HCT116 (cell line): ENCODE data around the gene TMEM51. TPM values are rescaled to one million over a fixed set of nuclear protein-coding genes. Genes with fewer than 3 reads are reported as not detected.

ENCODE experiments used
- ATAC-seq: fragments of 200-7000 bp; cut with Tn5 transposase; 2 replicates; pipeline ENCODE4 v1.9.1; 2020; ENCODE audit warnings: mild to moderate bottlenecking, moderate library complexity
- BruUV-seq: library from RNA; stranded (reverse); fragments of 400-500 nt; replicated peaks from 2 replicates; lab custom pipeline; 2021; lab: Mats Ljungman, UMichigan
- CTCF ChIA-PET: fragments of 300-600 bp; sonication (Branson Sonifier 250); formaldehyde crosslinking; loops from one replicate; lab custom pipeline; 2021; ENCODE audit warnings: antibody characterized with exemption; lab: Charles Lee
- POLR2A ChIA-PET: fragments of 300-600, 350-600 bp; sonication (Branson Sonifier 250); formaldehyde crosslinking; loops from one replicate; lab custom pipeline; 2021; ENCODE audit warnings: antibody characterized with exemption; lab: Charles Lee
- RAD21 ChIA-PET, 2 experiments: fragments of 300-600 bp; sonication (Branson Sonifier 250); formaldehyde crosslinking; loops; one replicate each; lab custom pipeline; 2023; ENCODE audit warnings: low total read pairs in 2 of 2; ENCODE audit not compliant: uncharacterized antibody in 2 of 2, unreplicated experiment in 2 of 2, low non-redundant PET in 1 of 2; lab: Charles Lee
- DNase-seq: peaks from one replicate; pipeline ENCODE4 v3.0.0-alpha.2; 2010; ENCODE audit warnings: low read depth, low spot score
- H2AFZ ChIP-seq: fragments of 200-600 bp; shearing (Covaris generic), sonication (generic); 2 replicates; pipeline ENCODE4 v1.6.1; 2017; ENCODE audit warnings: low read depth, mixed run types, mixed read lengths, antibody characterized with exemption, low read length; ENCODE audit not compliant: poor library complexity, severe bottlenecking
- H3K27ac ChIP-seq: 2 replicates; pipeline ENCODE4 v1.5.1; 2012; ENCODE audit warnings: low read depth, low read length
- H3K27me3 ChIP-seq: fragments of 200-600 bp; sonication (generic); 2 replicates; pipeline ENCODE4 v1.6.1; 2016; ENCODE audit warnings: mixed run types, low read length, mixed read lengths; ENCODE audit not compliant: insufficient read depth
- H3K36me3 ChIP-seq, 2 experiments: fragments of 200-500 bp in 1 of 2; fragments of 200-600 bp in 1 of 2; sonication (Bioruptor generic) in 1 of 2; sonication (generic) in 1 of 2; 2 replicates each; pipeline versions ENCODE4 v1.5.1 to v1.6.1; 2014 to 2016; ENCODE audit warnings: low read length in 2 of 2, inconsistent platforms in 1 of 2, mixed read lengths in 1 of 2, mixed run types in 1 of 2; ENCODE audit not compliant: insufficient read depth in 2 of 2, control insufficient read depth in 1 of 2
- H3K4me1 ChIP-seq, 2 experiments: fragments of 200-600 bp in 1 of 2; sonication (generic) in 1 of 2; 2 replicates each; pipeline versions ENCODE4 v1.5.1 to v1.6.1; 2012 to 2017; ENCODE audit warnings: low read length in 2 of 2, inconsistent platforms in 1 of 2, mild to moderate bottlenecking in 1 of 2, mixed read lengths in 1 of 2, mixed run types in 1 of 2, moderate library complexity in 1 of 2; ENCODE audit not compliant: insufficient read depth in 2 of 2, control insufficient read depth in 1 of 2
- H3K4me2 ChIP-seq: fragments of 200-600 bp; sonication (generic); 2 replicates; pipeline ENCODE4 v1.6.1; 2017; ENCODE audit warnings: mixed run types, low read length, mixed read lengths
- H3K4me3 ChIP-seq, 2 experiments: fragments of 200-600 bp in 1 of 2; sonication (generic) in 1 of 2; replicated peaks in 1 of 2; 2 replicates each; pipeline ENCODE4 v1.5.1; 2011 to 2016; ENCODE audit warnings: low read length in 2 of 2, control low read depth in 1 of 2, low read depth in 1 of 2, mild to moderate bottlenecking in 1 of 2, mixed read lengths in 1 of 2, mixed run types in 1 of 2
- H3K79me2 ChIP-seq: fragments of 200-600 bp; sonication (generic); 2 replicates; pipeline ENCODE4 v1.6.1; 2017; ENCODE audit warnings: mild to moderate bottlenecking, mixed run types, low read length, moderate library complexity, mixed read lengths; ENCODE audit not compliant: insufficient read depth
- H3K9ac ChIP-seq: fragments of 200-600 bp; sonication (generic); 2 replicates; pipeline ENCODE4 v1.6.1; 2016; ENCODE audit warnings: low read length, mixed read lengths
- H3K9me2 ChIP-seq: fragments of 200-600 bp; sonication (generic), shearing (Covaris generic); 2 replicates; pipeline ENCODE4 v1.6.1; 2017; ENCODE audit warnings: mixed run types, mild to moderate bottlenecking, moderate library complexity; ENCODE audit not compliant: insufficient read depth
- H3K9me3 ChIP-seq, 2 experiments: fragments of 200-500 bp in 1 of 2; fragments of 200-600 bp in 1 of 2; sonication (Bioruptor generic) in 1 of 2; sonication (generic) in 1 of 2; 2 replicates each; pipeline ENCODE4 v1.6.1; 2014 to 2017; ENCODE audit warnings: low read length in 2 of 2, mixed read lengths in 2 of 2, inconsistent platforms in 1 of 2, low read depth in 1 of 2, mild to moderate bottlenecking in 1 of 2, mixed run types in 1 of 2, moderate library complexity in 1 of 2; ENCODE audit not compliant: control insufficient read depth in 1 of 2, insufficient read depth in 1 of 2
- H4K20me1 ChIP-seq: fragments of 200-600 bp; sonication (generic), shearing (Covaris generic); 2 replicates; pipeline ENCODE4 v1.6.1; 2017; ENCODE audit warnings: mixed run types, mild to moderate bottlenecking, moderate library complexity; ENCODE audit not compliant: insufficient read depth
- CEBPB ChIP-seq: IDR thresholded peaks from 2 replicates; pipeline ENCODE4 v1.6.1; 2012; ENCODE audit warnings: low read depth
- ELF1 ChIP-seq: IDR thresholded peaks from 2 replicates; pipeline ENCODE4 v1.6.1; 2012; ENCODE audit warnings: low read depth, borderline replicate concordance
- EZH2phosphoT487 ChIP-seq: fragments of 200-600 bp; IDR thresholded peaks from 2 replicates; pipeline ENCODE4 v1.6.1; 2018; ENCODE audit warnings: antibody characterized with exemption, borderline replicate concordance
- FOSL1 ChIP-seq: IDR thresholded peaks from 2 replicates; pipeline ENCODE4 v1.6.1; 2012; ENCODE audit warnings: low read depth
- JUND ChIP-seq: IDR thresholded peaks from 2 replicates; pipeline ENCODE4 v1.6.1; 2012
- MAX ChIP-seq: IDR thresholded peaks from 2 replicates; pipeline ENCODE4 v1.6.1; 2012
- POLR2A ChIP-seq: IDR thresholded peaks from 2 replicates; pipeline ENCODE4 v1.7.0; 2011; ENCODE audit warnings: borderline replicate concordance; ENCODE audit not compliant: insufficient read depth, insufficient read length; ENCODE audit errors: extremely low read depth
- POLR2AphosphoS5 ChIP-seq: IDR thresholded peaks from 2 replicates; pipeline ENCODE4 v1.6.1; 2011; ENCODE audit warnings: mild to moderate bottlenecking, low read depth, low read length, moderate library complexity
- SP1 ChIP-seq: IDR thresholded peaks from 2 replicates; pipeline ENCODE4 v1.6.1; 2012; ENCODE audit warnings: low read depth
- ZBTB33 ChIP-seq: IDR thresholded peaks from 2 replicates; pipeline ENCODE4 v1.6.1; 2011; ENCODE audit warnings: mild to moderate bottlenecking, low read length, moderate library complexity; ENCODE audit not compliant: insufficient replicate concordance; ENCODE audit errors: extremely low read depth
- intact Hi-C: fragments of 100-400 bp; cut with micrococcal nuclease; formaldehyde crosslinking; loops from 2 replicates; pipeline ENCODE4 v1.10.0; 2022
- total RNA-seq: library from RNA; stranded (reverse); gene quantifications from one replicate; pipeline ENCODE4 v1.2.1, GENCODE V29; 2021; ENCODE audit not compliant: unreplicated experiment
- TF ChIP-seq, protein P1 (sequence below), 3 experiments: fragments of 200-600 bp in 1 of 3; sonication (generic) in 1 of 3; IDR thresholded peaks in 2 of 3; conservative IDR thresholded peaks in 1 of 3; 2 replicates each; pipeline ENCODE4 v1.5.1; 2012 to 2017; ENCODE audit warnings: low read depth in 2 of 3, low read length in 2 of 3, antibody characterized with exemption in 1 of 3, borderline replicate concordance in 1 of 3, control low read depth in 1 of 3, mild to moderate bottlenecking in 1 of 3, mixed read lengths in 1 of 3, mixed run types in 1 of 3, moderate library complexity in 1 of 3; ENCODE audit not compliant: insufficient read depth in 1 of 3
- TF ChIP-seq, protein P2 (sequence below): IDR thresholded peaks from 2 replicates; pipeline ENCODE4 v1.6.1; 2012; ENCODE audit warnings: low read depth

TMEM51 gene
- total RNA-seq, 1 experiment from 2014 or later: 16.6 TPM

DNA sequence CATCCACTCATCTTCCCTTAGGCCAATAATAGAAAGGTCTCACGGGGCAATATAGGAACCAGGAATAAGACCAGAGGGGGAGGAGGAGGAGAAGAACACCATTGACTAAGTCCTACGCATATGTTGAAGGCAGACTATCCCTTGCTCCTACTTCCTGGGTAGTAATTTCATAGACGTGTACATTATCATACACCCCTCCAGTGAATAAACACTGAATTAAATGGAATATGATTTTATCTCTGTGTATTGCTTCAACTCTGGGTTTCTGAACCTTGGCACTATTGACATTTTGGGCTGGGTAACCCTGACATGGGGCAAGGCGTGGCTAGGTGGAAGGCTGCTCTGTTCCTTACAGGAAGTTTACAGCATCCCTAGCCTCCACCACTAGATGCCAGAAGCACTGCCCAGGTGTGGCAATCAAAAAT is 76.2 kb downstream of the TMEM51 start:
- TF ChIP-seq POLR2AphosphoS5 (no peak), SP1 (no peak), JUND (no peak), ELF1 (no peak), POLR2A (no peak)
- H3K4me1 ChIP-seq: peaks cover 0 to 14% of the 10 kb centered on the region in 2 experiments; a peak in 2 of 4 replicates
- ChIA-PET RAD21 (no interaction called here), CTCF (no interaction called here), POLR2A (no interaction called here)
- H3K9me3 ChIP-seq: no peaks in the 10 kb centered on the region
- no peak overlapping the region for H3K4me2 ChIP-seq
- no peaks in the 10 kb centered on the region for H3K36me3 ChIP-seq
- H3K9me2 ChIP-seq: no peaks in the 10 kb centered on the region
- no peaks in the 10 kb centered on the region for H3K79me2 ChIP-seq
- intact Hi-C loops: no loop called here
- H3K27ac ChIP-seq: no peak overlapping the region
- H3K9ac ChIP-seq: no peak overlapping the region
- H3K27me3 ChIP-seq: no peaks in the 10 kb centered on the region
- no peak overlapping the region for H2AFZ ChIP-seq
- no peak overlapping the region for H3K4me3 ChIP-seq
- no peak for DNase-seq
- peak; percentile 62; the same call in 1 of the 2 replicates for ATAC-seq
- no peaks in the 10 kb centered on the region for H4K20me1 ChIP-seq
- no TSS peak for BruUV-seq

DNA sequence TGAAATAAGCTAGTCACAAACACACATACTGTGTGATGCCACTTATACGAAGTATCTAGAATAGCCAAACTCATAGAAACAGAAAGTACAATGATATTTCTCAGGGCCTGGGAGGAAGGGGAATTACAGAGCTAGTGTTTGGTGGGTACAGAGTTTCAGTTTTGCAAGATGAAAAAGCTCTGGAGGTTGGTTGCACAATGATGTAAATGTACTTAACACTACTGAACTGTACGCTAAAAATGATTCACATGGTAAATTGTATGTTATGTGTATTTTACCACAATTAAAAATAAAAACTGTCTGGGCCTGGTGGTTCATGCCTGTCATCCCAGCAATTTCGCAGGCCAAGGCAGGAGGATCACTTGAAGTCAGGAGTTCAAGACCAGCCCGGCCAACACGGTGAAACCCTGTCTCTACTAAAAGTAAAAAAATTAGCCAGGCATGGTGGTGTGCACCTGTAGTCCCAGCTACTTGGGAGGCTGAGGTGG is 78.2 kb downstream of the TMEM51 start:
- POLR2A ChIA-PET: no interaction called here
- no peaks in the 10 kb centered on the region for H3K9me2 ChIP-seq
- no peak overlapping the region for H3K9ac ChIP-seq
- intact Hi-C loops: no loop called here
- no peak overlapping the region for H3K27ac ChIP-seq
- H2AFZ ChIP-seq: no peak overlapping the region
- H3K27me3 ChIP-seq: no peaks in the 10 kb centered on the region
- H3K36me3 ChIP-seq: no peaks in the 10 kb centered on the region
- no peaks in the 10 kb centered on the region for H4K20me1 ChIP-seq
- RAD21 ChIA-PET: no interaction called here
- no TSS peak for BruUV-seq
- H3K4me2 ChIP-seq: no peak overlapping the region
- H3K4me1 ChIP-seq: peaks cover 0 to 23% of the 10 kb centered on the region in 2 experiments; a peak in 2 of 4 replicates
- no peak overlapping the region for H3K4me3 ChIP-seq
- H3K9me3 ChIP-seq: no peaks in the 10 kb centered on the region
- H3K79me2 ChIP-seq: no peaks in the 10 kb centered on the region
- no peak for ATAC-seq
- CTCF ChIA-PET: interaction anchor here (0.5 kb wide), 1 partner anchor 48 kb away, joined by 3 read pairs; no protein-coding TSS in a partner anchor
- no peak for DNase-seq
- TF ChIP-seq, protein P1, sequence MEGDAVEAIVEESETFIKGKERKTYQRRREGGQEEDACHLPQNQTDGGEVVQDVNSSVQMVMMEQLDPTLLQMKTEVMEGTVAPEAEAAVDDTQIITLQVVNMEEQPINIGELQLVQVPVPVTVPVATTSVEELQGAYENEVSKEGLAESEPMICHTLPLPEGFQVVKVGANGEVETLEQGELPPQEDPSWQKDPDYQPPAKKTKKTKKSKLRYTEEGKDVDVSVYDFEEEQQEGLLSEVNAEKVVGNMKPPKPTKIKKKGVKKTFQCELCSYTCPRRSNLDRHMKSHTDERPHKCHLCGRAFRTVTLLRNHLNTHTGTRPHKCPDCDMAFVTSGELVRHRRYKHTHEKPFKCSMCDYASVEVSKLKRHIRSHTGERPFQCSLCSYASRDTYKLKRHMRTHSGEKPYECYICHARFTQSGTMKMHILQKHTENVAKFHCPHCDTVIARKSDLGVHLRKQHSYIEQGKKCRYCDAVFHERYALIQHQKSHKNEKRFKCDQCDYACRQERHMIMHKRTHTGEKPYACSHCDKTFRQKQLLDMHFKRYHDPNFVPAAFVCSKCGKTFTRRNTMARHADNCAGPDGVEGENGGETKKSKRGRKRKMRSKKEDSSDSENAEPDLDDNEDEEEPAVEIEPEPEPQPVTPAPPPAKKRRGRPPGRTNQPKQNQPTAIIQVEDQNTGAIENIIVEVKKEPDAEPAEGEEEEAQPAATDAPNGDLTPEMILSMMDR (IDR thresholded peaks at IDR 0.05 in 2 of 3, conservative IDR thresholded peaks at IDR 0.05 in 1 of 3; ENCODE audit: borderline replicate concordance in 1 of 3, insufficient read depth in 1 of 3, low read depth in 2 of 3, low read length in 2 of 3): no peak
- TF ChIP-seq EZH2phosphoT487: no peak
- TF ChIP-seq, protein P2, sequence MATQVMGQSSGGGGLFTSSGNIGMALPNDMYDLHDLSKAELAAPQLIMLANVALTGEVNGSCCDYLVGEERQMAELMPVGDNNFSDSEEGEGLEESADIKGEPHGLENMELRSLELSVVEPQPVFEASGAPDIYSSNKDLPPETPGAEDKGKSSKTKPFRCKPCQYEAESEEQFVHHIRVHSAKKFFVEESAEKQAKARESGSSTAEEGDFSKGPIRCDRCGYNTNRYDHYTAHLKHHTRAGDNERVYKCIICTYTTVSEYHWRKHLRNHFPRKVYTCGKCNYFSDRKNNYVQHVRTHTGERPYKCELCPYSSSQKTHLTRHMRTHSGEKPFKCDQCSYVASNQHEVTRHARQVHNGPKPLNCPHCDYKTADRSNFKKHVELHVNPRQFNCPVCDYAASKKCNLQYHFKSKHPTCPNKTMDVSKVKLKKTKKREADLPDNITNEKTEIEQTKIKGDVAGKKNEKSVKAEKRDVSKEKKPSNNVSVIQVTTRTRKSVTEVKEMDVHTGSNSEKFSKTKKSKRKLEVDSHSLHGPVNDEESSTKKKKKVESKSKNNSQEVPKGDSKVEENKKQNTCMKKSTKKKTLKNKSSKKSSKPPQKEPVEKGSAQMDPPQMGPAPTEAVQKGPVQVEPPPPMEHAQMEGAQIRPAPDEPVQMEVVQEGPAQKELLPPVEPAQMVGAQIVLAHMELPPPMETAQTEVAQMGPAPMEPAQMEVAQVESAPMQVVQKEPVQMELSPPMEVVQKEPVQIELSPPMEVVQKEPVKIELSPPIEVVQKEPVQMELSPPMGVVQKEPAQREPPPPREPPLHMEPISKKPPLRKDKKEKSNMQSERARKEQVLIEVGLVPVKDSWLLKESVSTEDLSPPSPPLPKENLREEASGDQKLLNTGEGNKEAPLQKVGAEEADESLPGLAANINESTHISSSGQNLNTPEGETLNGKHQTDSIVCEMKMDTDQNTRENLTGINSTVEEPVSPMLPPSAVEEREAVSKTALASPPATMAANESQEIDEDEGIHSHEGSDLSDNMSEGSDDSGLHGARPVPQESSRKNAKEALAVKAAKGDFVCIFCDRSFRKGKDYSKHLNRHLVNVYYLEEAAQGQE: no peak
- TF ChIP-seq MAX: no peak
- no peak for TF ChIP-seq FOSL1
- TF ChIP-seq ZBTB33: no peak
- no peak for TF ChIP-seq POLR2AphosphoS5
- no peak for TF ChIP-seq ELF1
- TF ChIP-seq CEBPB: no peak
